Activated naive CD4-positive, alpha-beta T cell treated with anti-CD3 and anti-CD28 coated beads, Interleukin-2, amount 50 U/mL, for 24 hours (primary cell): ENCODE measurements around the gene KCNK5.

Source experiments
- H3K27ac Mint-ChIP-seq: one replicate; pipeline ENCODE4 v1.8.0; 2021; ENCODE audit warnings: mild to moderate bottlenecking, mixed read lengths
- H3K27me3 Mint-ChIP-seq: one replicate; pipeline ENCODE4 v1.8.0; 2021; ENCODE audit warnings: mixed read lengths
- H3K36me3 Mint-ChIP-seq: one replicate; pipeline ENCODE4 v1.8.0; 2021; ENCODE audit warnings: mixed read lengths
- H3K4me1 Mint-ChIP-seq: one replicate; pipeline ENCODE4 v1.8.0; 2021; ENCODE audit warnings: mixed read lengths
- H3K4me3 Mint-ChIP-seq: one replicate; pipeline ENCODE4 v1.8.0; 2021; ENCODE audit warnings: mild to moderate bottlenecking, mixed read lengths
- H3K9me3 Mint-ChIP-seq: one replicate; pipeline ENCODE4 v1.8.0; 2021; ENCODE audit warnings: mixed read lengths

KCNK5 gene

DNA sequence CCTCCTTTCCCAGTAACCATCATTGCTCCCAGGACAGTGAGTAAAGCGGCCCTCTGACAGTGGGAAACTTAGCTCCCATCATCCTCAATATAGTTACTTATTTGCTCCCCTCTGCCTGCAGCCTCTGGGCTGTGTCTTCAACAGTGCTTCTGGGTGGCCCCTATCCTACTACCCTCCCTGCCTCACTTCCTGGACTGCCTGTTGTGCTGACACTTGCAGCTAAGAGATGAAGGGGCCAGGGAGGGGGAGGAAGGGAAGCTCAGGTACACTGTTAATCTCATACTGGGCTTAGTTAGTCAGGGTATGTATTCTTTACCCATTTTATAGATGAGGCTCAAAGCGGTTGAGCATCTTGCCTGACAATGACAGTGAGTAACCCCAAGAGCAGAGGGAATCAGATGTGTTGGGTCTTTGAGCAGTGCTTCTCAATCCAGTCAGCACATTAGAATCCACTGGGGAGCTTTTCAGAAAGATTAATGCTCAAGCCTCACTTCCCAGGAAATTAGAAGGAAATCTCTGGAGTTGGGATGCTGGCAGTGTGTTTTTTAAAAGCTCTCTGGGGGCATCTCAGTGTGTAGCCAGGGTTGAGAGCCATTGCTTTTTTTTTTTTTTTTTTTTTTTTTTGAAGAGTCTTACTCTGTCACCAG is 27.1 kb upstream of the KCNK5 start:
- Mint-ChIP-seq H3K9me3 (peaks cover 8% of the 10 kb centered on the region), H3K36me3 (no peaks in the 10 kb centered on the region), H3K4me3 (no peak overlapping the region), H3K27me3 (peaks cover 3% of the 10 kb centered on the region), H3K4me1 (no peaks in the 10 kb centered on the region), H3K27ac (no peak overlapping the region)

DNA sequence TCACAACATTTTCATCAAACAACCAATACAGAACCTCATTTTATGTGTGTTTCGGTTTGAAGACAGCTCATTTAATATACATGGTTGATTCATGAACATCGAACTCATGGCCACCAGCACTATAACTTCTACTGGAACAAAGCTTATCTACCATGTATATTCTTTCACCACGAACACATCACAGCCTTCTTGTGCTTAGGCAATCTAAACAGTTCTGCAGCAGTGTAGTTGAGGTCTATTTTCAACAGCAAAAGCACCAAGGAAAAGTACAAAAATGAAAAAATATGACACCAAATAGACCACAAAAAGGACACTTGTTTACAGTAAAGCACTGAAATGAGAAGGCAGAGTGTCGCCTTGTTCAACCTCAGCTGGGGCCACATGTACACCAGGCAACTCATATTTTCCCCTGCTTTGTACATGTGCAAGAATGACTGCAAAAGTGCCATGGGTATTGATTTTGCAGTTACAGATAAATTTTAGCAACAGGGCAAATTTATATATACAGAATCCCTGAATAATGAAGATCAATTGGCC is 25.8 kb upstream of the KCNK5 start:
- Mint-ChIP-seq H3K36me3 (no peaks in the 10 kb centered on the region), H3K4me3 (no peak overlapping the region), H3K27ac (no peak overlapping the region), H3K27me3 (peaks cover 2% of the 10 kb centered on the region), H3K9me3 (peaks cover 8% of the 10 kb centered on the region), H3K4me1 (no peaks in the 10 kb centered on the region)

DNA sequence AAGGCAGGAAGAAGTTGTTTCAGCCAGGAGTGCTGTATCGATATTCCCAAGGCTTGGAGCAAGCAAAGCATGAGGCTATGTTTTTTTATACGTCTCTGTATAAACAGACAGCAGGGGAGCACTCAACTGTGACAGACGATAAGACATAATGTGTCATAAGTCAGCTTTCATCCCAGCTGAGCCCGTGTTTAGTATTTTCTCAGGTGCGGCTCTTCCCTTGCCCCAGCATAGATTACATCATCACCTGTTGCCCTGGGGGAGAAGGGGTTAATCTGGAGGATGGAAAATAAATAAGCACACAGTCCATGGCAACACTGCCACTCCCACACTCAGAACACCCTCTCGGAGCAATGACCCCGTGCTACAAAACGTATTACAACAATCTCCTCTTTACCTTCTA is 22.1 kb upstream of the KCNK5 start:
- Mint-ChIP-seq H3K27ac (no peak overlapping the region), H3K36me3 (no peaks in the 10 kb centered on the region), H3K27me3 (peaks cover 2% of the 10 kb centered on the region), H3K4me3 (no peak overlapping the region), H3K9me3 (peaks cover 8% of the 10 kb centered on the region), H3K4me1 (peaks cover 5% of the 10 kb centered on the region)

DNA sequence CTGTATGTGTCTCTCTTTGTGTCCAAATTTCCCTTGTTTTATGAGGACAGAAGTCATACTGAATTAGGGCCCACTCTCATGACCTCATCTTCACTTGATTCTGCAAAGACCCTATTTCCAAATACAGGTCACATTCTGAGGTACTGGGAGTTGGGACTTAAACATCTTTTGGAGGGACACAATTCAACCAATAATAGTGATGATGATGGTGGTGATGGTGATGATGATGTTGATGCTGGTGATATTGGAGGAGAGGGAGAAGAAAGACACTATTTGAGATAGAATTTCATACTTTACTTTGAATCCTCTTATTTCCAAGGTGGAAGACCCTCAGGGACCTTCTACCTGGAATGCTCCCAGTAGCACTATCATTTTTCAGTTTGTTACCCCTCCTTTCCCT is 21.2 kb upstream of the KCNK5 start:
- peaks cover 2% of the 10 kb centered on the region for H3K27me3 Mint-ChIP-seq
- no peak overlapping the region for H3K27ac Mint-ChIP-seq
- H3K9me3 Mint-ChIP-seq, result peaks cover 8% of the 10 kb centered on the region
- H3K4me3 Mint-ChIP-seq, result no peak overlapping the region
- H3K36me3 Mint-ChIP-seq, result no peaks in the 10 kb centered on the region
- peaks cover 5% of the 10 kb centered on the region for H3K4me1 Mint-ChIP-seq

DNA sequence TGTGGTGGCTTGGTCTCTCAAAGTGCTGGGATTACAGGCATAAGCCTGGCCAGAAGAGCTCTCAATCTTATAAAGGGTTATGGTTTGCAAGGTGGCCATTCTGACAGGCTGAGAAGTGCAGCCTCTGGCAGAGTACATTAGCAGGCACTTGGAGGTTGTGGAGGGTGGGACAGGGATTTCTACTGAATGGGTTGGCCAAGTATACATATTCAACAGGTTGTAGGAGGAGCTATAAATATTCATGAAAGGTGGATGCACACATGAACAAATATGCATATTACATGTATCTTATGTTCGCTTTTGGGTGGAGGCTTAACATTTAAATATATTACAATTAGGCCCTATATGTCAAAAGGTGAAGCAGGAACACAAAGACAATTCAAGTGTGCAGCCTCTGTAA is 20.0 kb upstream of the KCNK5 start:
- Mint-ChIP-seq H3K4me3 (no peak overlapping the region), H3K9me3 (peaks cover 2% of the 10 kb centered on the region), H3K4me1 (peaks cover 5% of the 10 kb centered on the region), H3K27ac (no peak overlapping the region), H3K27me3 (peaks cover 2% of the 10 kb centered on the region), H3K36me3 (no peaks in the 10 kb centered on the region)

DNA sequence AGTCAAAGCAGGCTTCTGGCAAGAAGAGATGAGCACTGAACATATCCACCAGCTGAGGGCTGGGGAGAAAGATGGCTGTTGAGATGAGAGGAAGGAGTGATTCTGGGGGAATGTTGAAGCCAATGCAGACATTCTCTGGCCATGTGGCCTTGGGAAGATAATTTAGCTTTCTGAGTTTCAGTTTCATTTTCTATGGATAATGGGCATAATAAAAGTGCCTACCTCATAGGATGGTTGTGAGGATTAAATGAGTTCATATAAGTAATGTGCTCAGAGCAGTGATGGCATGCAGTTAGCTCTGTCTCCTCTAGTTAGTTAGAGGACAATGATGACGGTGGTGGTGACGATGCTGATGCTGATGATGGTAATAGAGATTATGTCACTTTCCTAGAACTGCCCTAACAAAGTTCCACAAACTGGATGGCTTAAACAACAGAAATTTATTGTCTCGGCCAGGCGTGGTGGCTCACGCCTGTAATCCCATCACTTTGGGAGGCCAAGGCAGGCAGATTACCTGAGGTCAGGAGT is 18.5 kb upstream of the KCNK5 start:
- no peak overlapping the region for H3K4me3 Mint-ChIP-seq
- no peaks in the 10 kb centered on the region for H3K9me3 Mint-ChIP-seq
- no peaks in the 10 kb centered on the region for H3K36me3 Mint-ChIP-seq
- peaks cover 2% of the 10 kb centered on the region for H3K27me3 Mint-ChIP-seq
- peaks cover 5% of the 10 kb centered on the region for H3K4me1 Mint-ChIP-seq
- H3K27ac Mint-ChIP-seq, result no peak overlapping the region

DNA sequence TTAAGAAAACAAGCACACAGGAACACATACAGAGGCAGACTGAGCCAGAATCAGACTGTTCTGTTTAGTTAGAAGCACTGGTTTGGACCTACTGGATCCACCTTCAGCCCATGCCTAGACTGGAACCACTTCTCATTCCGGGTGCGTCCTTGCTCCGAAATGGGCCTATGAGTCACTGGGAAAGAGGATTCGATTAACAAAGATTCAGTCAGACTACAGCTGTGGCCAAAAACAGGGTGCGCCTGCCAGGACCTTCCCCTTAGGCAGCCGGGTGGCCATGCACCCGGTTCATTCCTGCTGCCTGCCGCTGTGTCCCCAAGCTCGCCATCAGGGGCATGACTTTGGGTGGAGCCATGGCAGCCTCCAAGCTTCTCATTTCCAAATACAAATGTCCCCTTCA is 14.5 kb upstream of the KCNK5 start:
- Mint-ChIP-seq H3K4me3 (no peak overlapping the region), H3K27me3 (no peaks in the 10 kb centered on the region), H3K27ac (no peak overlapping the region), H3K36me3 (no peaks in the 10 kb centered on the region), H3K9me3 (no peaks in the 10 kb centered on the region), H3K4me1 (peaks cover 5% of the 10 kb centered on the region)

DNA sequence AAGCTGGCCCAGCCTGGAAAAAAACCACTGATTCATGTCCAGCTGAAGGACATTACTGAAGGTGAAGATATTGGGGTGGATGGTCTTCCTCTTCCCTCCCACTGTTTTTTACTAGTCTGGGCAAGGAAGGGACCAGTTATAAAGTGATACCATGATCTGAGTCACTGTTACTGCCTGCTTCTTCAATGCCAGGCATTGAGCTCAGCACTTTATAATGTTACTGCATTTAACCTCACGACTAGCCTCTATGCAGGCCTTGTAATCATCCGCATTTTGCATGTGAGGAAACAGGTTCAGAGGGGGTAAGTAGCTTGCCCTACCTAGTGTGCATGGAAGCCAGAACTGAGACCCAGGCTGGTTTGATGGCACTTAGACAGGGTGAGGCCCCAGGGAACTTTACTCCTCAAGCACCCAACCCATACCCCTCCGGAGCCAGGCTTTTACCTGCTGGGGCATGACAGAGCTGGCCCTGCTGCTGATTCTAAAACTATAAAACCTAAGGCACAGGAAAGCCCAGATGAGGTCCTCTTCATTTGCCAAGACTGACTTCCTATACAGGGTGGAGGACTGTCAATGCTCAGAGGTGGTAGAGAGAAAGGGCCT is 11.0 kb upstream of the KCNK5 start:
- Mint-ChIP-seq H3K27me3 (no peaks in the 10 kb centered on the region), H3K9me3 (no peaks in the 10 kb centered on the region), H3K4me1 (no peaks in the 10 kb centered on the region), H3K27ac (no peak overlapping the region), H3K4me3 (no peak overlapping the region), H3K36me3 (no peaks in the 10 kb centered on the region)

DNA sequence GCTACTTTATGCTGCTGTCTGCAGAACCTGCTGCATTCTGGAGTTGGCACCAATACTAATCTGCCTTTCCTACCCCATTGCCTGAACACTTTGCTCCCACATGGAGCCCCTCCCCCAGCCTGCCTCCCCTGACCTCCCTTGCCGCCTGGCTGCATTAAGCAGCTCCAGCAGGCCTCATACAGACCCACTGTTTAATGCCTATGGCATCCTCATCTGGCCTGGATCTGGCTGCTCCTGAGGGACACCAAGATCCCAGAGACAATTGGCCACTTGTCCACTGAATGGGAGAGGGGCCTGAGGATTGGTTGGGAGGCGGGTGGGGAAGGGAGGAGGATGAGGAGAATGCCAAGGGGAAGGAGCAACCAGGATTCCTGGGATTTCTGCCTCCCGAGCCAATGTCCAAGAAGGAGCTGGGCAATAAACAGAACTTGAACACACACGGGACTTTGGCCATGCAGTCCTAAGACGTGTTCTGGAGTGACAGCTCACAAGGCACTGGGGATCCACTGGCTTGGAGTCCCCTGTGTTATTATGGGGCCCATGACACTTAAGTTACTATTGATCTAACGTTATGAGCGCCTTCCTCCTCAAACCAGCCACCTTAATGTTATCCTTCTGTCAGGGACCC is 10.4 kb upstream of the KCNK5 start:
- Mint-ChIP-seq H3K9me3 (no peaks in the 10 kb centered on the region), H3K27ac (no peak overlapping the region), H3K36me3 (no peaks in the 10 kb centered on the region), H3K4me1 (no peaks in the 10 kb centered on the region), H3K27me3 (no peaks in the 10 kb centered on the region), H3K4me3 (no peak overlapping the region)

DNA sequence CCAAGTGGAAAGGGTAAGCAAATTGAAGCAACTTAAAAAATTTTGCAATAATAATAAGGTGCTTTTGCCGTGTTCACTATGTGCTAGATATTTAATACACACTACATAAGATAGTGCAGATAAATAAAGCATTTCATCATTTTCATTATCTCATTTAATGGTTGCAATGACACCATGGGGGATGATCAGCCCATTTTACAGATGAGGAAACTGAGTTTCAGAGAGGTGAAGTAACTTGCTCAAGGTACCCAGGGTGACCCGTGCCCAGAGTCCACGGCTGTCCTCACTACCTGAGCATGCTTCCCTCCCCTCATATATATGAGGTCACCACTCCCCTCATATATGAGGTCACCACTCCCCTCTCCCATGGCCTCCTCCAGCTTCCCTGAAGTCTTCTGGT is 7.5 kb upstream of the KCNK5 start:
- no peak overlapping the region for H3K27ac Mint-ChIP-seq
- H3K36me3 Mint-ChIP-seq, result no peaks in the 10 kb centered on the region
- no peak overlapping the region for H3K4me3 Mint-ChIP-seq
- no peaks in the 10 kb centered on the region for H3K9me3 Mint-ChIP-seq
- no peaks in the 10 kb centered on the region for H3K27me3 Mint-ChIP-seq
- H3K4me1 Mint-ChIP-seq, result no peaks in the 10 kb centered on the region

DNA sequence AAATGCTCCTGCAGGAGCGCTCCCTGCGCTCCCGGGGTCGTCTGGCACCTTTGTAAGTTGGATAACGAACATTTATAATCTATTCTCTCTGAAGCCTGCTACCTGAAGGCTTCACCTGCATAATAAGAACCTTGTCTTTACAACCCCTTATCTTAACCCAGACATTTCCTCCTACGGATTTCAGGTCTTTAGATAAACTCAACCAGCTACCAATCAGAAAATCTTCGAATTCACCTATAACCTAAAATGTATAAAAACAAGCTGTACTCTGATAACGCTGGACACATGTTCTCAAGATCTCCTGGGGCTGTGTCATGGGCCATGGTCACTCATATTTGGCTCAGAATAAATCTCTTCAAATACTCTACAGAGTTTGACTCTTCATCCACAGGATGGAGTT is 4.1 kb upstream of the KCNK5 start:
- Mint-ChIP-seq H3K27ac (no peak overlapping the region), H3K4me3 (no peak overlapping the region), H3K36me3 (no peaks in the 10 kb centered on the region), H3K27me3 (no peaks in the 10 kb centered on the region), H3K4me1 (peaks cover 7% of the 10 kb centered on the region), H3K9me3 (no peaks in the 10 kb centered on the region)

DNA sequence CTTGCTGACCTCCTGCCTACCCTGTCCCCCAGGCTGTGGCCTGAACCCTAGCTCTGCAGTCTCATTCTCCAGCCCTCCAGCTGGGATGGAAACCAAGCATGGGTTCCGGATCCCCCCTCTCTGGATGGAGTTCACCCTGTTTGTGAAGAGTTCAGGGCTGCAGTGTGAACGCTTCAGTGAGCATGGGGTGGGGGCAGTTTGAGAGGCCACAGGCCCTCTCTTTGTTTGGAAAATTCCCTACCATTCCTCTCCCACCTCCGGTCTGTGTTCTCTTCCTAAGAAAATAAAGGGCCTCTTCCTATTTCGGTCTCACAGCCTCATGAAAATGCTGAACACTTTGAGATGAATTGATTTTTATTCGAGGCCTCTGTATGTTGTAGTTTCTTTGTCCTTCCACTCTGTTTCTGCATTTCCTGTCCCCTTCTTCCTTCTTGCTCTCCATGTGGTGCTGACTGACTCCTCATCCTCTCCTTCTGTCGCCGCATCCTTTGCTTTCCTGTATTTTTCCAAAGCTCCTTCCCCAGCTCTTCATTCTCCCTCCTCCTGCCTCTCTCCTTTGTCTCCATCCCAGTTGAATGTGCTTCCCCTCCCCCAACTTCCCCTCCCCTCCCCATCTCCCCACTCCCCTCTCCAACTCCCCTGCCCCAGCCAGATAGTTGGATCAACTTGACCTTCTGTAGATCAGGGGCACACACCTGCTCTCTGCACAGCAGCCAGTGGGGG is 2.4 kb upstream of the KCNK5 start:
- Mint-ChIP-seq H3K36me3 (no peaks in the 10 kb centered on the region), H3K4me1 (peaks cover 19% of the 10 kb centered on the region), H3K27me3 (no peaks in the 10 kb centered on the region), H3K27ac (no peak overlapping the region), H3K9me3 (no peaks in the 10 kb centered on the region), H3K4me3 (no peak overlapping the region)

DNA sequence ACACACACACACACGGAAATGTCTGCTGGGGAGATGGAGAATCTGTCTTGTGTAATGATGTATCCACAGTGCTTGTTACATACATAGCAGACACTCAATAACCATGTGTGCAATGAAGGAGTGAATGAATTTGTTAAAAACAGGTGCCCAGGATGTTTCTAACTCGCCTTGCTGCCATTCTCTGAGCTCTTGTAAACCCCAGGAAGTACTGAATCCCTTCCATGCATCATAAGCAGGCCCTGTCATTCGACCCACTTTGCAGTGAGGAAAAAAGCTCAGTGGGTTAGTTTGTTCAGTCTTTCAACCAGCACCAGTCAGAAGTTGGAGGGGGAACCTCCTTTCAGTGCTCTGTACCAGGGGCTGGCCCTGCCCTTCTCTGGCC is 1.4 kb upstream of the KCNK5 start:
- no peaks in the 10 kb centered on the region for H3K27me3 Mint-ChIP-seq
- no peaks in the 10 kb centered on the region for H3K9me3 Mint-ChIP-seq
- H3K27ac Mint-ChIP-seq, result no peak overlapping the region
- peaks cover 29% of the 10 kb centered on the region for H3K4me1 Mint-ChIP-seq
- no peaks in the 10 kb centered on the region for H3K36me3 Mint-ChIP-seq
- H3K4me3 Mint-ChIP-seq, result peak overlapping the region; percentile 3

DNA sequence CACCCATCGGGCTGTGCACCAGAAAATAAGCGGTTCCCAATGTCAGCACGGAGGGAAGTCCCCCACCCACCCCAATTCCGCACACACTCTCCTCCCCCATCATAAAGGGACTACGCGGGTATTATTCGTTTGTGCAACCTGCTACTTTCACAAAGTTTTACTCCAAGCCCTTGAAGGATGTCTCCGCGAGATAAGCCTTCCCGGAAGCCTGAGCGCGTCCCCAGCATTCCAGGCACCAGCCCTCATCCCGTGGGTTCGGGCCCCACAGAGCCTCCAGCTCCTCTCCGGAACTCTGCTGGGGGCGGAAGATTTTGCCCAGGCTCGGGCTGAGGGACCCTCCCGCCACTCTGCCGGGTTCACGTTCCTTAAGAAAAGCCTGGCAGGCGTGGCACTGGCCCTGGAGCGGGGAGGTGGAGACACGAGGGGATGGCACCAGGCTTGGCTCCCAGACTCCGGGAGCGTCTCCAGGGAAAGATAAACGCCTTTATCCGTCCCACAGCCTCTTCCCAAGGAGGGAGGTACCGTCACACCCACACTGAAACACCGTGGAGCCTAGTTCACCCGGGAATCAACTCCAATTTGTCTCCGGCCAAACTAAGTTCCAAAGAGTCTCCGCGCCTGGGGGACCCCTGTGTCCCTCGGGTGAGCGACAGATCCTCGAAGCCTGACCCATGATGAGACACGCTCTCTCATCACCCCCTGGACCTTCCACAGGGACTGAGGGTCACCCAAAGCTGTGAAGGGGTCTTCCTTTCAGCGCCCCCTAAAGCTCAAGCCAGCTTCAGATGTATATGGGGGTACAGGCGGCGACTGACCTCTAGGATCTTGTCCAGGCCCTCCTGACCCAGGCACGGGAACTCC is 934 bp downstream of the KCNK5 start:
- Mint-ChIP-seq H3K27ac (peak overlapping the region; percentile 59), H3K36me3 (no peaks in the 10 kb centered on the region), H3K27me3 (no peaks in the 10 kb centered on the region), H3K4me1 (peaks cover 50% of the 10 kb centered on the region), H3K9me3 (no peaks in the 10 kb centered on the region), H3K4me3 (peak overlapping the region; percentile 84)

DNA sequence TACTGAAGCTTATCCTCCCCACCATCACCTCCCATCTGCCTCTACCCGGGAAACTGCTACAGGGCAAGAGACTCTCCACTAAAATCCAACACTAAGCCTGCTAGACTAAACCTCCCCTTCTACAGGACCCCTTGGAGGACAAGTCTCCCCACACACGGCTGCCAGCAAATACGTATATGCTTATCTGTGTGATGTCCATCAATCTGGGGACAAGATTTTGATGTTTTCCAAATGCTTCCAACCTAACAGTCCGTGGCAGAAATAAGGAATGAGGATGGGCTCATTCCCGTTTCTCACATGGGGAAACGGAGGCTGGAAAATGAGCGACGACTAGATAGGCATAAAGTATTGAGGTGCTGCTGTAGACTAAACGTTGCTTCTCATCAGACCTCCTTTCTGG is 1.8 kb downstream of the KCNK5 start:
- peaks cover 2% of the 10 kb centered on the region for H3K36me3 Mint-ChIP-seq
- H3K4me3 Mint-ChIP-seq, result peak overlapping the region; percentile 84
- peaks cover 57% of the 10 kb centered on the region for H3K4me1 Mint-ChIP-seq
- no peaks in the 10 kb centered on the region for H3K9me3 Mint-ChIP-seq
- H3K27ac Mint-ChIP-seq, result no peak overlapping the region
- no peaks in the 10 kb centered on the region for H3K27me3 Mint-ChIP-seq
